IMR-90 (cell line): Measurements from ENCODE around the gene OGFOD2. TPM values are rescaled to one million over a fixed set of nuclear protein-coding genes. Genes with fewer than 3 reads are reported as not detected.
A peak's percentile ranks its signal among the peaks of the same experiment; 100 is the strongest.

Experiments used
- ATAC-seq: fragments of 200-7000 bp; cut with Tn5 transposase; 2 replicates; pipeline ENCODE4 v1.9.1; 2020; ENCODE audit warnings: low read depth, mild to moderate bottlenecking, moderate library complexity
- BruUV-seq: library from RNA; stranded (reverse); fragments of 400-500 nt; replicated peaks from 2 replicates; lab custom pipeline; 2021; lab: Mats Ljungman, UMichigan
- CTCF ChIA-PET: fragments of 300-600 bp; formaldehyde crosslinking; extraction: SDS; loops from one replicate; lab custom pipeline; 2021; ENCODE audit warnings: antibody characterized with exemption; lab: Yijun Ruan, JAX
- POLR2A ChIA-PET: fragments of 300-600 bp; sonication (Branson Sonifier 250); formaldehyde crosslinking; loops from one replicate; lab custom pipeline; 2022; ENCODE audit warnings: antibody characterized with exemption; ENCODE audit not compliant: unreplicated experiment; lab: Charles Lee
- DNase-seq: peaks from one replicate; pipeline ENCODE4 v3.0.0; 2013
- H2AFZ ChIP-seq: replicated peaks from 2 replicates; pipeline ENCODE3; 2013; ENCODE audit warnings: low read length, mild to moderate bottlenecking; ENCODE audit not compliant: poor library complexity
- H2AK5ac ChIP-seq: 2 replicates; pipeline ENCODE4 v1.6.1; 2013; ENCODE audit warnings: low read depth, low read length, inconsistent platforms
- H2AK9ac ChIP-seq: replicated peaks from 2 replicates; pipeline ENCODE3; 2013; ENCODE audit warnings: mild to moderate bottlenecking, low read depth, low read length, moderate library complexity; ENCODE audit not compliant: poor library complexity
- H2BK120ac ChIP-seq: 2 replicates; pipeline ENCODE4 v1.6.1; 2013; ENCODE audit warnings: low read depth, low read length, inconsistent platforms
- H2BK15ac ChIP-seq: 3 replicates; pipeline ENCODE4 v1.6.1; 2013; ENCODE audit warnings: low read depth, low read length, inconsistent platforms
- H2BK20ac ChIP-seq: 2 replicates; pipeline ENCODE4 v1.6.1; 2013; ENCODE audit warnings: low read depth, mild to moderate bottlenecking, inconsistent platforms, low read length, moderate library complexity
- H2BK5ac ChIP-seq: 2 replicates; pipeline ENCODE4 v1.6.1; 2013; ENCODE audit warnings: mild to moderate bottlenecking, low read depth, low read length, inconsistent platforms; ENCODE audit not compliant: poor library complexity, severe bottlenecking
- H3K14ac ChIP-seq: replicated peaks from 2 replicates; pipeline ENCODE4 v1.6.1; 2013; ENCODE audit warnings: low read depth, low read length, inconsistent platforms
- H3K18ac ChIP-seq: 2 replicates; pipeline ENCODE4 v1.6.1; 2013; ENCODE audit warnings: low read depth, low read length, control low read depth
- H3K23ac ChIP-seq: 2 replicates; pipeline ENCODE4 v1.6.1; 2013; ENCODE audit warnings: low read depth, low read length, inconsistent platforms
- H3K27ac ChIP-seq: 2 replicates; pipeline ENCODE4 v1.5.1; 2013; ENCODE audit warnings: mild to moderate bottlenecking, control low read depth, low read length; ENCODE audit not compliant: insufficient read depth
- H3K27me3 ChIP-seq: 2 replicates; pipeline ENCODE4 v1.6.1; 2013; ENCODE audit warnings: low read length; ENCODE audit not compliant: control insufficient read depth, insufficient read depth
- H3K36me3 ChIP-seq: 2 replicates; pipeline ENCODE4 v1.6.1; 2013; ENCODE audit warnings: low read length, mixed read lengths; ENCODE audit not compliant: control insufficient read depth, insufficient read depth
- H3K4ac ChIP-seq: 2 replicates; pipeline ENCODE4 v1.6.1; 2013; ENCODE audit warnings: low read depth, low read length, inconsistent platforms
- H3K4me1 ChIP-seq: 2 replicates; pipeline ENCODE4 v1.6.1; 2013; ENCODE audit warnings: low read length, mixed read lengths; ENCODE audit not compliant: control insufficient read depth, insufficient read depth
- H3K4me2 ChIP-seq: 2 replicates; pipeline ENCODE4 v1.6.1; 2013; ENCODE audit warnings: low read depth, mild to moderate bottlenecking, control low read depth, low read length, moderate library complexity
- H3K4me3 ChIP-seq: 2 replicates; pipeline ENCODE4 v1.5.1; 2013; ENCODE audit warnings: low read depth, mild to moderate bottlenecking, control low read depth, low read length, moderate library complexity; ENCODE audit not compliant: insufficient read depth
- H3K56ac ChIP-seq: 2 replicates; pipeline ENCODE4 v1.6.1; 2013; ENCODE audit warnings: low read length, inconsistent platforms; ENCODE audit not compliant: insufficient read depth; ENCODE audit errors: extremely low read depth
- H3K79me1 ChIP-seq, 2 experiments: 2 replicates each; pipeline ENCODE4 v1.6.1; 2013; ENCODE audit warnings: low read length in 2 of 2, inconsistent platforms in 1 of 2, low read depth in 1 of 2
- H3K9ac ChIP-seq: 2 replicates; pipeline ENCODE4 v1.6.1; 2013; ENCODE audit warnings: low read depth, low read length, control low read depth
- H3K9me1 ChIP-seq: 2 replicates; pipeline ENCODE4 v1.6.1; 2013; ENCODE audit warnings: low read length, inconsistent platforms; ENCODE audit not compliant: insufficient read depth
- H3K9me3 ChIP-seq: 2 replicates; pipeline ENCODE4 v1.6.1; 2013; ENCODE audit warnings: low read length; ENCODE audit not compliant: control insufficient read depth, insufficient read depth
- H4K20me1 ChIP-seq: 2 replicates; pipeline ENCODE4 v1.6.1; 2013; ENCODE audit warnings: low read length, inconsistent platforms; ENCODE audit not compliant: insufficient read depth
- H4K5ac ChIP-seq: 2 replicates; pipeline ENCODE4 v1.6.1; 2013; ENCODE audit warnings: mild to moderate bottlenecking, low read depth, low read length, control low read depth
- H4K8ac ChIP-seq, 2 experiments: 2 replicates each; pipeline ENCODE4 v1.6.1; 2013; ENCODE audit warnings: low read depth in 2 of 2, low read length in 2 of 2, control low read depth in 1 of 2, inconsistent platforms in 1 of 2
- H4K91ac ChIP-seq: 2 replicates; pipeline ENCODE4 v1.6.1; 2013; ENCODE audit warnings: low read depth, low read length, inconsistent platforms; ENCODE audit not compliant: insufficient read depth
- CEBPB ChIP-seq: IDR thresholded peaks from 2 replicates; pipeline ENCODE4 v1.6.1; 2012; ENCODE audit warnings: low read depth, low read length, improper control_type of control experiment
- RFX5 ChIP-seq: IDR thresholded peaks from 2 replicates; pipeline ENCODE4 v1.8.0; 2012; ENCODE audit warnings: low read depth, mild to moderate bottlenecking, low read length, moderate library complexity
- SMC3 ChIP-seq: fragments of 150-350 bp; IDR thresholded peaks from 2 replicates; pipeline ENCODE4 v1.6.1; 2016; ENCODE audit warnings: low read depth, mild to moderate bottlenecking, antibody characterized with exemption, low read length, moderate library complexity
- WGBS, 2 experiments: methylation state at CpG; one replicate each; pipeline versions ENCODE4 v1.1.5 to v1.1.7; 2013; ENCODE audit warnings: missing lambda C conversion rate in 2 of 2; ENCODE audit not compliant: insufficient read length in 1 of 2; ENCODE audit errors: extremely low coverage in 2 of 2; 5-methylcytosine and 5-hydroxymethylcytosine counted together
- dilution Hi-C: fragments of 300-500 bp; cut with HindIII; formaldehyde crosslinking; loops from one replicate; pipeline ENCODE4 v1.14.3; 2018; ENCODE audit warnings: low sequenced_read_pairs; ENCODE audit not compliant: unreplicated experiment
- in situ Hi-C: fragments of 300-500 bp; cut with MboI; formaldehyde crosslinking; loops from 3 replicates; pipeline ENCODE4 v1.14.3; 2019; ENCODE audit warnings: low sequenced_read_pairs, inconsistent platforms, mixed read lengths
- intact Hi-C: fragments of 100-400 bp; cut with micrococcal nuclease; formaldehyde crosslinking; loops from 2 replicates; pipeline ENCODE4 v1.10.0; 2022
- polyA plus RNA-seq, 3 experiments: library from polyadenylated mRNA; depleted of rRNA; stranded (reverse); fragments of >200 nt; gene quantifications; 2 replicates each; pipeline ENCODE4 v1.2.3, GENCODE V29; 2012; ENCODE audit warnings: low replicate concordance in 1 of 3
- total RNA-seq: library from RNA; depleted of rRNA; stranded (reverse); fragments of >200 nt; gene quantifications from 2 replicates; pipeline ENCODE4 v1.2.3, GENCODE V29; 2012
- TF ChIP-seq, protein P1 (sequence below): fragments of 150-350 bp; IDR thresholded peaks from 2 replicates; pipeline ENCODE4 v1.6.1; 2016; ENCODE audit warnings: low read depth, mild to moderate bottlenecking, low read length, moderate library complexity, borderline replicate concordance
- TF ChIP-seq, protein P2 (sequence below): fragments of 150-350 bp; IDR thresholded peaks from 2 replicates; pipeline ENCODE4 v1.6.1; 2017; ENCODE audit warnings: mild to moderate bottlenecking, antibody characterized with exemption, low read length, low read depth

OGFOD2 gene
- total and polyA plus RNA-seq, 2 of the 4 experiments (the other 2 are of a cell fraction) = 4.3 to 18.2 TPM

DNA sequence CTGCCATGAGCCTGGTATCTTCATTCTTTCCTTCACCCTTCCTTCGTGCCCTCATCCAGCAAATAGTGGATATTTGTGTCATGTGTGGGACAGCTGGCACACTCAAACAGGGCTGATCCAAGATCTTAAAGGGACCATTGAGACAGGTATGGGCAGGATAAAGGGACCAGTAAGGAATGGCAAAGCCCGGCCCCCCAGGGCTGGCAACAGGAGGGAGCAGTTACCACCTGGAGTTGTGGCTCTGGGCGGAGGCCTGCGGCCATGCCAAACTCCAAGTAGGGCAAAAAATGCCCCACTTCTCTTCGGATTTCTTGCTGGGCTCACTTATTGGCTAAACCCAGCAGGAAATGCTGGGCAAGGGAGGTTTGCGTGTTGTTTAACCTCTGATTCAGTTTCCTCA lies 2.1 kb downstream of the OGFOD2 start:
- Histone ChIP-seq H2BK5ac (no peak overlapping the region), H3K4me2 (no peak overlapping the region), H2AK5ac (no peak overlapping the region), H3K9me1 (peaks cover 12% of the 10 kb centered on the region; the same call in 1 of the 2 replicates), H3K36me3 (peaks cover 7% of the 10 kb centered on the region), H3K79me1 (peaks cover 20 to 67% of the 10 kb centered on the region in 2 experiments), H2AFZ (no peak overlapping the region), H3K27me3 (no peaks in the 10 kb centered on the region), H3K9me3 (no peaks in the 10 kb centered on the region), H2BK20ac (no peak overlapping the region), H4K91ac (no peak overlapping the region), H3K4ac (no peak overlapping the region), H3K4me1 (peaks cover 18% of the 10 kb centered on the region), H3K27ac (no peak overlapping the region), H3K18ac (no peak overlapping the region), H3K4me3 (no peak overlapping the region), H3K23ac (no peak overlapping the region), H4K8ac (no peak overlapping the region), H3K9ac (no peak overlapping the region), H4K20me1 (peaks cover 8% of the 10 kb centered on the region), H4K5ac (no peak overlapping the region), H3K14ac (no peak overlapping the region), H2AK9ac (peak overlapping the region; percentile 15), H2BK120ac (no peak overlapping the region), H2BK15ac (no peak overlapping the region), H3K56ac (no peak overlapping the region)
- DNase-seq (no peak), ATAC-seq (no peak)
- ChIA-PET CTCF (no interaction called here), POLR2A (no interaction called here)
- TF ChIP-seq, protein P1, sequence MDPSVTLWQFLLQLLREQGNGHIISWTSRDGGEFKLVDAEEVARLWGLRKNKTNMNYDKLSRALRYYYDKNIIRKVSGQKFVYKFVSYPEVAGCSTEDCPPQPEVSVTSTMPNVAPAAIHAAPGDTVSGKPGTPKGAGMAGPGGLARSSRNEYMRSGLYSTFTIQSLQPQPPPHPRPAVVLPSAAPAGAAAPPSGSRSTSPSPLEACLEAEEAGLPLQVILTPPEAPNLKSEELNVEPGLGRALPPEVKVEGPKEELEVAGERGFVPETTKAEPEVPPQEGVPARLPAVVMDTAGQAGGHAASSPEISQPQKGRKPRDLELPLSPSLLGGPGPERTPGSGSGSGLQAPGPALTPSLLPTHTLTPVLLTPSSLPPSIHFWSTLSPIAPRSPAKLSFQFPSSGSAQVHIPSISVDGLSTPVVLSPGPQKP = no peak
- TF ChIP-seq SMC3 (no peak), CEBPB (no peak), RFX5 (no peak)
- TF ChIP-seq, protein P2, sequence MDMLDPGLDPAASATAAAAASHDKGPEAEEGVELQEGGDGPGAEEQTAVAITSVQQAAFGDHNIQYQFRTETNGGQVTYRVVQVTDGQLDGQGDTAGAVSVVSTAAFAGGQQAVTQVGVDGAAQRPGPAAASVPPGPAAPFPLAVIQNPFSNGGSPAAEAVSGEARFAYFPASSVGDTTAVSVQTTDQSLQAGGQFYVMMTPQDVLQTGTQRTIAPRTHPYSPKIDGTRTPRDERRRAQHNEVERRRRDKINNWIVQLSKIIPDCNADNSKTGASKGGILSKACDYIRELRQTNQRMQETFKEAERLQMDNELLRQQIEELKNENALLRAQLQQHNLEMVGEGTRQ = no peak
- intact Hi-C loops = loop anchor here (10.0 kb wide), 1 partner anchor 408 kb away; the partner anchor contains the start of gene KMT5A
- no TSS peak for BruUV-seq
- in situ Hi-C loops = no loop called here
- dilution Hi-C loops = loop anchor here (25.0 kb wide), 1 partner anchor 260 kb away; the partner anchor contains the start of genes MPHOSPH9 and MTRFR
- WGBS, 2 experiments = no CpG with 5 or more reads among the region's 6 CpGs
